Stimulated activated CD4-positive, alpha-beta T cell treated with anti-CD3 and anti-CD28 coated beads, Interleukin-4, amount 100 ng/mL, for 48 hours (primary cell): Measurements from ENCODE around the gene PFDN4.

Experiments
- DNase-seq, 2 donors: peaks; one replicate each; pipeline ENCODE4 v3.0.0-alpha.2; 2020; ENCODE audit warnings: low read depth in 2 of 2

The PFDN4 gene

GRCh38 chr20:54267483-54268003 is 59.7 kb downstream of the PFDN4 start:
- DNase-seq, result no peak

GRCh38 chr20:54268941-54269340 is 61.1 kb downstream of the PFDN4 start:
- DNase-seq, result no peak
